Activated naive CD8-positive, alpha-beta T cell treated with anti-CD3 and anti-CD28 coated beads, Interleukin-2, amount 10 ng/mL, durations not matched to agents 7 days and 5 days (primary cell): ENCODE measurements around the gene B3GALT6. TPM values are rescaled to one million over a fixed set of nuclear protein-coding genes. Genes with fewer than 3 reads are reported as not detected.

Experiments used
- ATAC-seq: fragments of 150-1000 bp; cut with Tn5 transposase; one replicate; pipeline ENCODE4 v1.10.0; 2021; ENCODE audit warnings: low read depth, moderate library complexity
- POLR2A ChIA-PET: fragments of 350-600 bp; sonication (Branson Sonifier 250); formaldehyde crosslinking; loops from one replicate; lab custom pipeline; 2021; ENCODE audit warnings: antibody characterized with exemption; lab: Charles Lee
- DNase-seq: peaks from one replicate; pipeline ENCODE4 v3.0.0; 2021
- H3K27ac Mint-ChIP-seq: one replicate; pipeline ENCODE4 v1.8.0; 2022; ENCODE audit warnings: mild to moderate bottlenecking, mixed read lengths
- H3K27me3 Mint-ChIP-seq: one replicate; pipeline ENCODE4 v1.8.0; 2022; ENCODE audit warnings: mild to moderate bottlenecking, moderate library complexity, mixed read lengths
- H3K36me3 Mint-ChIP-seq: one replicate; pipeline ENCODE4 v1.8.0; 2021; ENCODE audit warnings: mild to moderate bottlenecking, mixed read lengths
- H3K4me1 Mint-ChIP-seq: one replicate; pipeline ENCODE4 v1.8.0; 2021; ENCODE audit warnings: mixed read lengths
- H3K4me3 Mint-ChIP-seq: one replicate; pipeline ENCODE4 v1.8.0; 2022; ENCODE audit warnings: mild to moderate bottlenecking, moderate library complexity, mixed read lengths
- H3K9me3 Mint-ChIP-seq: one replicate; pipeline ENCODE4 v1.8.0; 2021; ENCODE audit warnings: mixed read lengths
- total RNA-seq, 2 experiments: library from RNA; stranded (reverse); gene quantifications; one replicate each; pipeline ENCODE4 v1.2.3, GENCODE V29; 2021

Gene B3GALT6
- total RNA-seq, 2 experiments from 2014 or later: 19.1 to 19.6 TPM

DNA sequence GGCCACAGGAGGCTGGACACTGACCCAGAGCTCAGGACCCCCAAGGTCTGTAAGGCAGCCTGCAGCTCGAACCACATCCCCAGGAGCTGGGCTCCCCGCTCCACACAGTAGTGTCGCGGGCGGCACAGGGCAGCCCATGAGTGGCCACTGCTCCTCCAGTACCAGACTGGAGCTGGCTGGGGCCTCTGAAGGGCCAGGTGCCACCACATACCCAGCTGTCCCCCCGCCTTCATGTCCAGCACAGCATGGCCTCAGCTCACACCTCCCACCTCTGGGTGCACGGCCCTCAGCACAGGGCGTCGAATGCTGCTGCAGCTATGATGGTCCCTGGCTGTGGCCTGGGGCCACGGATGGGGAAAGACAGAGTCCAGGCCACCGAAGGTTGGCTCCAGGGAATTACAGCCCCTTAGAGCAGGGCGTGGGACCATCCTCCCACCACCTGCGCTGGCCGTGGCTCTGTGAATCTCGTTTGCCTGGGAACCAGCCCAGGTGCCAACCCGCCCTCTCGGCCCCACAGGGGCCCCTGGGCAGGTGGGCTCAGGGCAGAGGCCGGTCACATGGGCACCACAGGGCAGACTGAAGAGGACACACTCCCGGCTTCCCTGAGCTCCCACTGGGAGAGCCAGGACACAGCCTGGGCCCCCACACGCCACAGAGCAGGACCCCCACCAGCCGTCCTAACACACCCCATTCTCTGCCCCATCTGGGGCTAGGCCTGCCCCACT is 16.0 kb upstream of the B3GALT6 start:
- Mint-ChIP-seq H3K27me3 (no peaks in the 10 kb centered on the region), H3K36me3 (peaks cover 5% of the 10 kb centered on the region), H3K4me1 (peaks cover 8% of the 10 kb centered on the region), H3K9me3 (no peaks in the 10 kb centered on the region), H3K27ac (no peak overlapping the region), H3K4me3 (no peak overlapping the region)
- ATAC-seq (no peak), DNase-seq (no peak)
- POLR2A ChIA-PET: interaction anchor here (2.4 kb wide), 1 partner anchor 15 kb away, joined by 6 read pairs; no protein-coding TSS in a partner anchor

DNA sequence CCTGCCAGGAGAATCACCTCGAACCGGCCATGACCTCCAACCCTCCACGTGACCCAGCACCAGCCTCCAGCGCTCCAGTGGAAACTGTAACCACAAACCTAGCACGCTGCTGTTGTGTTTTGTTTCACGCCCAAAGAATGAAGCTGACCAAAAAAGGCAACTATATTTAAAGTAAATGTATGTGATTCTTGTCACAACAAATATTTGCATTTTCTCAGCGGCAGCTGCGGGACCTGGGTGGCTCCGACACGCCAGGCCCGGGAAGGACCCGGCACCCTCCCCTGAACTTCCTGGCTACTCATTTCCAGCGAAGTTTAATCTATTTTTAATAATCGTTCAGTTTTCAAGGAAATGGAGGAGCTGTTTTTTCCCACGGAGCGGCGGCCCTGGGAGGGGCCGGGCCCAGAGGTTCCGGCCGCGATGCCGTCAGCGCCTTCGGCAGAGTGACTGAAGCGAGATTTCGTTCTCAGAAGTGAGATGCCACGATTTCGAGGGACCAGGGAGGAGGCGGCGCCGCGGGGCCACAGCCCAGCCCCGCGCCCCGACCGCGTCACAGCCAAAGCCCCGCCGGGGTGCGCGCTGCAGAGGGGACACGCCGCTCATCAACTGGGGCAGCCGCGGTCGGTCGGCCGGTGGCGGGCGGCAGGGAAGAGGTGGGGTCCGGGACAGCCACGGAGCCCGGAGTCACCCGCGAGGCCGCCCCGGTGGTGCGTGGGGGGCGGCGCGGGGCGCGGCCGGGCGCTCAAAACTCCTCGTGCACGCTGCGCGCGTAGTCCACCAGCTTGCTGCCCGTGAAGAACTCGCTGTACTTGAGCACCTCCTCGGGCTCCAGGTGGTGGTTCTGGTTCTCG is 15.0 kb upstream of the B3GALT6 start:
- ATAC-seq (no peak), DNase-seq (no peak)
- no peak overlapping the region for H3K4me3 Mint-ChIP-seq
- H3K27ac Mint-ChIP-seq: peak overlapping the region; percentile 49
- POLR2A ChIA-PET: interaction anchor here (2.4 kb wide), 1 partner anchor 14 kb away, joined by 6 read pairs; no protein-coding TSS in a partner anchor
- no peaks in the 10 kb centered on the region for H3K27me3 Mint-ChIP-seq
- H3K9me3 Mint-ChIP-seq: no peaks in the 10 kb centered on the region
- H3K36me3 Mint-ChIP-seq: peaks cover 5% of the 10 kb centered on the region
- H3K4me1 Mint-ChIP-seq: peaks cover 8% of the 10 kb centered on the region

DNA sequence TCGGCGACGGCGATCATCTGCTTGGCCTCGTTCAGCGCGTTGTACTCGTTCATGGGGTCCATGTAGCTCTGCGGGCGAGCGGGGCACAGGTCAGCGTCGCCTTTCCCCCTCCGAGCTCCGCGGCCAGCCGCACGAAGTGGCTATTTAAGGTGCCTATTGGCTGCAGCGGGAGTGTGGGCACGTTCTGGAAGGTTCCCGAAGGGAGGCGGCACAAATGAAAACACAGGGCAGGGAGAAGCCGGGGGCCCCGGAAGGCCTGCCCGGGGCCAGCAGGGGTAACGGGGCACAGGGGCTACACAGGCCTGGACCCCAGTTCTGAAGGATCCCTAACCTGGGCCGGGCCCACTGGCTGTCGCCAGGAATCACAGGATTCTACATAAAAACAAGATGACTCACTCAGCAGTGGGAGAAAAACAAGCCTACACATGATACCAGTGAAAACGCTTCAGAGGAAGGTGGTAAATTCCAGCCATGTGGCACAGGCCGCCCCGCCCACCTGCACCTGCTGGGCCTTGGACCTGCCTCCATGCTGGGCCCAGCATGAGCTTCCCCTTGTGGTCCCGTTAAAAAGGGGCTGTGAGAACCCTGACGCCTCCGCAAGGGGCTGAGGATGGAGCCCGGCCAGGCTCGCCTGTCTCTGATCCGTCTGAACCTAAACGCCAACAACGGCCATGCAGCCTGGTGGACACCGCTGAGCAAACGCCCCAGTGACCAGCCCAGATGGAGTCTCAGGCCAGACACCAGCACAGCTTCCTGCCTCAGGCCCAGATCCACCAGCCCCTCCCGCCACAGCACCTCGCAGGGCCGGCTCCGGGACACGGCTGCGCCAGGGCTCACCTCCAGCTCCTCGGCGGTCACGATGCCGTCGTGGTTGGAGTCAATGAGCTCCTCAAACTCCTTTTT is 14.2 kb upstream of the B3GALT6 start:
- Mint-ChIP-seq H3K27me3 (no peaks in the 10 kb centered on the region), H3K4me1 (peaks cover 11% of the 10 kb centered on the region), H3K9me3 (no peaks in the 10 kb centered on the region), H3K4me3 (no peak overlapping the region), H3K36me3 (peaks cover 8% of the 10 kb centered on the region), H3K27ac (no peak overlapping the region)
- DNase-seq: no peak
- POLR2A ChIA-PET: no interaction called here
- no peak for ATAC-seq

DNA sequence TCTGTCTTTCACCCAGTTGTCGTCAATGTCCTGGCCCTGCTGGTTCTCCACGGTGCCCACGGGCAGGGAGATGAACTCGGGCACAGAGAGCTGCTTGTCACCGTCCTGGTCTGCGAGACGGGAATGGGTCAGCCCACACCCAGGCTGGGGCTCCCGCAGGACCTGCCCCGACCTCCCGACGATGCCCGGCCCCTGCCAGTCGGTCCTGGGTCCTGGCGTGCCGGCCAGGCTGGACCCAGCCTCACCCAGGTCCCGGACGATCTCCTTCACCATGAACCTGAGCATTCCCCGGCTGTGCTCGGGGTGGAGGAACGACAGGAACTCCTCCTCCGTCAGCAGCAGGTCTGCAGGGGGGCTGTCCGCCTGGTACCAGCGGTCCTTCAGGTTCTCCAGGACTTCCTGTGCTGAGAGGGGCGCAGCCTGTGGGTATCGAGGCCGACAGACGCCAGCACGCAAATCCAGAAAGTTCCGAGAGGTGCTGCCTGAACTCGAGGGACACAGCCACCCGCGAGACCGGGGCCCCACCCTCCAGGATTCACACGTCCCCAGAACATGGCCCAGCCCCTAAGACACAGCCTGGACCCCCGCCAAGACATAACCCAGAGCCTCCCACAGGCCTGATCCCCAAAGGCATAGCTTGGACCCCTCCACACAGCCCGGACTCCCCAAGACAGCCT is 13.4 kb upstream of the B3GALT6 start:
- Mint-ChIP-seq H3K27ac (no peak overlapping the region), H3K9me3 (no peaks in the 10 kb centered on the region), H3K4me3 (no peak overlapping the region), H3K36me3 (peaks cover 13% of the 10 kb centered on the region), H3K27me3 (no peaks in the 10 kb centered on the region), H3K4me1 (peaks cover 11% of the 10 kb centered on the region)
- ATAC-seq (no peak), DNase-seq (no peak)
- POLR2A ChIA-PET: no interaction called here

DNA sequence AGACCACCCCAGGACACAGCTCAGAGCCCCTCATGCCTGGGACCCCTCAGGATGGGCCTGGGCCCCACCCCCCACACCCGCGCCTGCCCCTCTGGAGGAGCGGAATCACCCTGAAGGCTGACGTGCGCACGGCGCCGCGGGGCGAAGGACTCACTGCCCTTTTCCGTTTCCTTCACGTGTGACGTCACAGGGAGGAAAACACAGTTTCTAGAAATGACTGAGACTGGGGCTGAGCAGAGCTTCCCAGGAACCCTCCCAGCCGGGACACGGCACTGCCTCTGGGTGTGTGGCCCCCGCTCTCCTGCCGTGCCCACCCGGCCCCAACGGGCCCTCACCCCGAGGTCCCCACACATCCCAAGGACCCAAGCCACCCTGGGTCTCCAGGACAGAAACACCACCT is 12.7 kb upstream of the B3GALT6 start:
- POLR2A ChIA-PET: no interaction called here
- ATAC-seq: no peak
- Mint-ChIP-seq H3K9me3 (no peaks in the 10 kb centered on the region), H3K4me3 (no peak overlapping the region), H3K27me3 (no peaks in the 10 kb centered on the region), H3K27ac (no peak overlapping the region), H3K4me1 (peaks cover 9% of the 10 kb centered on the region), H3K36me3 (peaks cover 14% of the 10 kb centered on the region)
- no peak for DNase-seq

DNA sequence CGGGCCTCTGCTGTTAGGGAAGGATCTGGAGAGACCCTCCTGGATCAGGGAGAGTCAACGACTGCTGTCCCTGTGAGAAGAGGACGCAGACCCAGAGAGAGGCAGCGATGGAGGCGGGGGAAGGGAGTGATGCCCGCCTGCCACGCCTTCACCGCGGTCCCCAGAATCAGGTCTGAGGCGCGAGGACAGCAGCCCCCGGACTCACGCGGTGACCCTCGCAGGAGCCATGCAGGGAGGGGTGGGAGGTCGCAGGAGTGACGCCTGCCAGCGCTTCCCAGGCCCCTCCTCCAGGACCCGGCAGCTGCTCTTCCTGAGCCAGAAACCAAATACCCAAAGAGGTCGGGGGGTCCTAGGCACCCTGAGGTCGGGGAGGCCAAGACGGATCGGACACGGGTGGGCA is 11.8 kb upstream of the B3GALT6 start:
- Mint-ChIP-seq H3K27ac (no peak overlapping the region), H3K9me3 (no peaks in the 10 kb centered on the region)
- POLR2A ChIA-PET: interaction anchor here (1.4 kb wide), 1 partner anchor 18 kb away, joined by 3 read pairs; no protein-coding TSS in a partner anchor

DNA sequence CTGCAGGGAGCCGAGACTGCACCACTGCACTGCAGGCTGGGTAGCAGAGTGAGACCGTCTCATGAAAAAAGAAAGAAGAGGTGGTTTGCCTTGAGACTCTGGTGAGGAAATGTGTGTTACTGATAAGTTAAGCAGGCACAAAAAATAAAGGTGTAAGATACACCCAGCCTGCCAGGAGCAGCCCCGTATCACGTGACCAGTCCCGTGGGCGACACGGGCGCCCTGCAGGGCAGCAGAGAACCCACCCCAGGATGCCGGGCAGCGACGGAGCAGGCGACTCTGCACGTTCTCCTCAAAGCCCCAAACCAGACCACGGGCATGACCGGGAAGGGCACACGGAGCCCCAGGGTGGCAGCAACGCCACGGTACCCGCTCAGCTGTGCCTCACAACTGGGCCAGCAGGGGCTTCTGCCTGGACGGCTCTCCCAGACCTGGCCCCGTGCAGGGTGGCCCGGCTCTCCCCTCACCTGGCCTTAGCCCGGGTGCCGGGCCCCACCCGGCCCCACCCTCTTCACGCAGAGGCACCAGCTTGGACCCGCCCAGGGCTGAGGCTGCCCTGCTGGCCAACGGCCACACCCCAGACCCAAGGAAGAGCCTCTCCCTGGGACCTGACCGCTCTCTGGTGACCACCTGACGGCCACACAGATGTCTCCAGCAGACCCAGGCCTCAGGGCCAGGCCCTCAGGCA is 10.0 kb upstream of the B3GALT6 start:
- H3K36me3 Mint-ChIP-seq: peaks cover 21% of the 10 kb centered on the region
- no peaks in the 10 kb centered on the region for H3K9me3 Mint-ChIP-seq
- H3K4me3 Mint-ChIP-seq: no peak overlapping the region
- peaks cover 3% of the 10 kb centered on the region for H3K4me1 Mint-ChIP-seq
- H3K27me3 Mint-ChIP-seq: no peaks in the 10 kb centered on the region
- ATAC-seq: no peak
- H3K27ac Mint-ChIP-seq: no peak overlapping the region
- POLR2A ChIA-PET: no interaction called here
- no peak for DNase-seq

More for the DNA sequence above, 11.8 kb upstream of the B3GALT6 start:
- H3K4me1 Mint-ChIP-seq: peaks cover 7% of the 10 kb centered on the region
- no peak overlapping the region for H3K4me3 Mint-ChIP-seq
- H3K36me3 Mint-ChIP-seq: peaks cover 17% of the 10 kb centered on the region
- ATAC-seq: no peak
- DNase-seq: no peak
- H3K27me3 Mint-ChIP-seq: no peaks in the 10 kb centered on the region

DNA sequence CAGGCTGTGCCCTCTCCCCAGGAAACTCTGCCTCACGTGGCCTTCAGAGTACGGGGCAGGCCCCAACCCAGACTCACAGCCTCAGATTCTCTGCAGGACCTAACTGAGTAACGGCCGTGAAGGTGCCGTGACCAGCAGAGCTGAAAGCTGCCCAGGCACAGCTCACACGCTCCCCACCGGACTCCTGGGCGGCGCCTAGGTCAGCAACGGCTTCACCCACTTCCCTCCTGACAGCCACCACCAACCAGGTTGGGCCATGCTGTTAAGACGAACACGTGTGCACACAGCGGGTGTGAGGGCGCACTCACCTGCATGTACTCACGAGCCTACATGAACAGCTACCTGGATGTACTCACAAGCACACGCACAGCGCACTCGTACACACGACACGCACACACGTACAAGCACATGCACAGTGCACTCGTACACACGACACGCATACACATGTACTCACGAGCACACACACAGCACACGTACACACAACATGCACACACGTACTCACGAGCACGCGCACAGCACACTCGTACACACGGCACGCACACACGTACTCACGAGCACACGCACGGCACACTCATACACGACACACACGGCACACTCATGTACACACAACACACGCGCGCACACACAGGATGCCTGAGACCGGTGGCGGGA is 9.3 kb upstream of the B3GALT6 start:
- Mint-ChIP-seq H3K27me3 (no peaks in the 10 kb centered on the region), H3K9me3 (no peaks in the 10 kb centered on the region), H3K4me3 (no peak overlapping the region), H3K4me1 (peaks cover 3% of the 10 kb centered on the region), H3K36me3 (peaks cover 21% of the 10 kb centered on the region), H3K27ac (no peak overlapping the region)
- POLR2A ChIA-PET: no interaction called here
- DNase-seq: no peak
- no peak for ATAC-seq

DNA sequence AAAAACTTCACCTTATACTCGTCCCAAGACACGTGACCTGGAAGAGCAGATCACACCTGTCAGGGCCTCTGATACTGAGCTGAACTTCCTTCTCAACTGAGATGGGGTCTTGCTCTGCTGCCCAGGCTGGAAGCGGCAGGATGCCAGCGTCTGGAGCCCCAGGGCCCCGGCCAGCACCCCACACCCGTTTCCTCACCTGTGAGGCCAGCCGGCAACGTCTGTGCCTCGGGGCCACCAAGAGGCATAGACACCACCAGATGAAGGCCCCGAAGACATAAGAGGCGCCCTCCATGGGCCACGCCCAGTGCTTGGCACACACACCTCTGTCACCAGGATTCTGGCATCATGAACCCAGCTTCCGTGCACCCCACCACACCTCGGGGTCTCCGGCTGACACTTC is 8.7 kb upstream of the B3GALT6 start:
- DNase-seq: no peak
- POLR2A ChIA-PET: no interaction called here

DNA sequence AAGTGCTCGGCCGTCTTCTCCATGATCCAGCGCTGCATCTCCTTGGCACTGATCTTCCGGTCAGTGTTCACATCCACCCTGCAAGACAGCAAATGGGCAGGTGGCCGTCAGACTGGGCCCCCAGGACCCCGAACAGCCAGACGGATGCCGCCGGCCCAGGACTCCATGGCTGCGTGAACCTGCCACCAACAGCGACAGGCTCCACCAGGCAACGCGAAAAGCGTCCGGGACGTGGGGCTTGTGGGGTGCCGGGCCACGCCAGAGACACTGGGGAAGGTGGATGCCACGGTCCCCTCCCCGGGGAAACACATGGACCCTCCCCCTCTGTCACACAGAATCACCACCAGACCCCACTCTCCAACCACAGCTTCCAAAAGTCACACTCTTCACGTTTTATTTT is 8.1 kb upstream of the B3GALT6 start:
- Mint-ChIP-seq H3K9me3 (no peaks in the 10 kb centered on the region), H3K27ac (no peak overlapping the region)
- no peak for ATAC-seq

More for the DNA sequence above, 8.7 kb upstream of the B3GALT6 start:
- no peak for ATAC-seq
- Mint-ChIP-seq H3K27me3 (no peaks in the 10 kb centered on the region), H3K27ac (no peak overlapping the region), H3K4me1 (peaks cover 3% of the 10 kb centered on the region), H3K4me3 (no peak overlapping the region), H3K36me3 (peaks cover 21% of the 10 kb centered on the region), H3K9me3 (no peaks in the 10 kb centered on the region)

DNA sequence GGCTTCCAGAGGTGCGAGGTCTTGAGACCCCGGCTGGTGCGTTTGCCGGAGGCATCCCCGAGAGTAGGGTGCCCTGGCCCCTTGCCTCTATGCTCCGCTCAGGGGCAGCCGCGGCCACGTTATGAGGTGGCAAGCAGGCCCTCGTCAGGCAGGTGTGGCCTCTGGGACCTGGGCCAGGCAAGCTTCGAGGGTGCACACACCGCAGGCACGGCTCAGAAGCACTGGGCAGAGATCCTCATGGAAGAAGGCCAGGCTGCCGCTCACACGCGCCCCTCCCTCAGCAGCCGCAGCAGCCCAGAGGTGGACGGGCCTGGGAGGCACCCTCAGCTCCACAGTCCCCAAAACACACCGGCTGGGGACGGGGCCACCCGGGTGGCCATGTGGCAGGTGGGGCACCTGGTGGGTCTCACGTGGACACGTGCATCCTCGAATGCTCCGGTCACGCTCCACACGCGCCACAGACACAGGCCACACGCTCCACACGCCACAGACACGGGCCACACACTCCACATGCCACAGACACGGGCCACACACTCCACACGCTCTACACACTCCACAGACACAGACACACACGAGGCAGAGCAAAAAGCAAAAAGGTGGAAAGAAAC is 6.7 kb upstream of the B3GALT6 start:
- no peaks in the 10 kb centered on the region for H3K27me3 Mint-ChIP-seq
- POLR2A ChIA-PET: no interaction called here
- H3K4me3 Mint-ChIP-seq: no peak overlapping the region
- H3K4me1 Mint-ChIP-seq: peaks cover 12% of the 10 kb centered on the region
- H3K27ac Mint-ChIP-seq: no peak overlapping the region
- DNase-seq (no peak), ATAC-seq (no peak)
- H3K9me3 Mint-ChIP-seq: no peaks in the 10 kb centered on the region
- H3K36me3 Mint-ChIP-seq: peaks cover 24% of the 10 kb centered on the region

More for the DNA sequence above, 8.1 kb upstream of the B3GALT6 start:
- Mint-ChIP-seq H3K36me3 (peaks cover 22% of the 10 kb centered on the region), H3K4me3 (no peak overlapping the region), H3K27me3 (no peaks in the 10 kb centered on the region), H3K4me1 (peaks cover 3% of the 10 kb centered on the region)
- POLR2A ChIA-PET: no interaction called here
- DNase-seq: no peak
